Neural cell (in vitro differentiated cells): ENCODE results near the gene SHMT1.

ENCODE experiments used
- EZH2 ChIP-seq: fragments of 200-600, 300-800 bp; shearing (Covaris generic), sonication (generic); IDR thresholded peaks from 2 replicates; pipeline ENCODE4 v1.6.1; 2014; ENCODE audit warnings: antibody characterized with exemption, low read length, borderline replicate concordance, mild to moderate bottlenecking; ENCODE audit not compliant: insufficient read depth, poor library complexity, severe bottlenecking
- MXI1 ChIP-seq: fragments of 450-650 bp; conservative IDR thresholded peaks from 2 replicates; pipeline ENCODE4 v1.6.1; 2014; ENCODE audit warnings: antibody characterized with exemption, mild to moderate bottlenecking; ENCODE audit not compliant: poor library complexity, severe bottlenecking
- SMC3 ChIP-seq: fragments of 450-650 bp; conservative IDR thresholded peaks from 2 replicates; pipeline ENCODE4 v1.6.1; 2014; ENCODE audit warnings: antibody characterized with exemption, mild to moderate bottlenecking, moderate library complexity; ENCODE audit not compliant: poor library complexity
- TF ChIP-seq, protein P1 (sequence below): fragments of 450-650 bp; IDR thresholded peaks from 2 replicates; pipeline ENCODE4 v1.5.1; 2014; ENCODE audit warnings: antibody characterized with exemption, mild to moderate bottlenecking, moderate library complexity; ENCODE audit not compliant: poor library complexity, severe bottlenecking
- TF ChIP-seq, protein P2 (sequence below): IDR thresholded peaks from 2 replicates; pipeline ENCODE4 v1.6.1; 2012; ENCODE audit warnings: borderline replicate concordance

DNA sequence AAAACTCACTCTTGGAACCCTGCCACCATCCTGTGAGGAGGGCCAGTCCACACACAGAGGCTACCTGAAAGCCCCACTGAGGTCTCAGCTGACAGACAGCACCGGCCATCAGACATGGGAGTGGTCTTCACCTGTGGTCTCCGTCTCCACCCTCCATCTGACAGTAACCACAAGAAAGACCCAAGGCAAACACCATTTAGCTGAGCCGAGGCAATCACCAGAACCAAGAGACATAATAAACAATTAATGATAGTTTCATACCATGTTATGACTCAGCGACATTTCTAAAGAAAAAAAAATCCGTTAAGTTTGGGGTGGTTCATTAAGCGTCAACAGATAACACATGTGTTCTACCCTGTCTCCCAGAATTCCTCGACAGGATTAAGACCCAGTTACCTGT is 8.1 kb upstream of the SHMT1 start:
- TF ChIP-seq MXI1 (no peak), EZH2 (no peak), SMC3 (no peak)
- TF ChIP-seq, protein P1, sequence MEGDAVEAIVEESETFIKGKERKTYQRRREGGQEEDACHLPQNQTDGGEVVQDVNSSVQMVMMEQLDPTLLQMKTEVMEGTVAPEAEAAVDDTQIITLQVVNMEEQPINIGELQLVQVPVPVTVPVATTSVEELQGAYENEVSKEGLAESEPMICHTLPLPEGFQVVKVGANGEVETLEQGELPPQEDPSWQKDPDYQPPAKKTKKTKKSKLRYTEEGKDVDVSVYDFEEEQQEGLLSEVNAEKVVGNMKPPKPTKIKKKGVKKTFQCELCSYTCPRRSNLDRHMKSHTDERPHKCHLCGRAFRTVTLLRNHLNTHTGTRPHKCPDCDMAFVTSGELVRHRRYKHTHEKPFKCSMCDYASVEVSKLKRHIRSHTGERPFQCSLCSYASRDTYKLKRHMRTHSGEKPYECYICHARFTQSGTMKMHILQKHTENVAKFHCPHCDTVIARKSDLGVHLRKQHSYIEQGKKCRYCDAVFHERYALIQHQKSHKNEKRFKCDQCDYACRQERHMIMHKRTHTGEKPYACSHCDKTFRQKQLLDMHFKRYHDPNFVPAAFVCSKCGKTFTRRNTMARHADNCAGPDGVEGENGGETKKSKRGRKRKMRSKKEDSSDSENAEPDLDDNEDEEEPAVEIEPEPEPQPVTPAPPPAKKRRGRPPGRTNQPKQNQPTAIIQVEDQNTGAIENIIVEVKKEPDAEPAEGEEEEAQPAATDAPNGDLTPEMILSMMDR: no peak
- TF ChIP-seq, protein P2, sequence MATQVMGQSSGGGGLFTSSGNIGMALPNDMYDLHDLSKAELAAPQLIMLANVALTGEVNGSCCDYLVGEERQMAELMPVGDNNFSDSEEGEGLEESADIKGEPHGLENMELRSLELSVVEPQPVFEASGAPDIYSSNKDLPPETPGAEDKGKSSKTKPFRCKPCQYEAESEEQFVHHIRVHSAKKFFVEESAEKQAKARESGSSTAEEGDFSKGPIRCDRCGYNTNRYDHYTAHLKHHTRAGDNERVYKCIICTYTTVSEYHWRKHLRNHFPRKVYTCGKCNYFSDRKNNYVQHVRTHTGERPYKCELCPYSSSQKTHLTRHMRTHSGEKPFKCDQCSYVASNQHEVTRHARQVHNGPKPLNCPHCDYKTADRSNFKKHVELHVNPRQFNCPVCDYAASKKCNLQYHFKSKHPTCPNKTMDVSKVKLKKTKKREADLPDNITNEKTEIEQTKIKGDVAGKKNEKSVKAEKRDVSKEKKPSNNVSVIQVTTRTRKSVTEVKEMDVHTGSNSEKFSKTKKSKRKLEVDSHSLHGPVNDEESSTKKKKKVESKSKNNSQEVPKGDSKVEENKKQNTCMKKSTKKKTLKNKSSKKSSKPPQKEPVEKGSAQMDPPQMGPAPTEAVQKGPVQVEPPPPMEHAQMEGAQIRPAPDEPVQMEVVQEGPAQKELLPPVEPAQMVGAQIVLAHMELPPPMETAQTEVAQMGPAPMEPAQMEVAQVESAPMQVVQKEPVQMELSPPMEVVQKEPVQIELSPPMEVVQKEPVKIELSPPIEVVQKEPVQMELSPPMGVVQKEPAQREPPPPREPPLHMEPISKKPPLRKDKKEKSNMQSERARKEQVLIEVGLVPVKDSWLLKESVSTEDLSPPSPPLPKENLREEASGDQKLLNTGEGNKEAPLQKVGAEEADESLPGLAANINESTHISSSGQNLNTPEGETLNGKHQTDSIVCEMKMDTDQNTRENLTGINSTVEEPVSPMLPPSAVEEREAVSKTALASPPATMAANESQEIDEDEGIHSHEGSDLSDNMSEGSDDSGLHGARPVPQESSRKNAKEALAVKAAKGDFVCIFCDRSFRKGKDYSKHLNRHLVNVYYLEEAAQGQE: no peak
